Heart left ventricle (tissue), 13 donors: Measurements from ENCODE around the gene CRISPLD2.
"Not testable (repeated sequence)": the region's sequence is repeated elsewhere in the genome, so short reads cannot be mapped to it uniquely, and the experiment has no call there.

Experiments
- CTCF ChIP-seq, 12 donors: fragments of 200-600 bp; sonication (generic) in 4 of 12; IDR thresholded peaks; one replicate each; pipeline versions ENCODE4 v1.5.0 to v1.8.0; 2018 to 2022; ENCODE audit warnings: antibody characterized with exemption in 12 of 12, mild to moderate bottlenecking in 5 of 12
- POLR2A ChIP-seq, 2 donors: fragments of 450-650 bp; IDR thresholded peaks; one replicate each; pipeline ENCODE4 v1.6.1; 2017; ENCODE audit warnings: antibody characterized with exemption in 2 of 2, mild to moderate bottlenecking in 2 of 2, moderate library complexity in 2 of 2
- donor health status: ischemic (EF 13 %, LVEDD 7.1; RV severe dilation, severe dysfunction).
- donor health status: DM: no; HTN: yes; CAD: no.
- donor health status: DM: no; HTN: no; CAD: no.
- donor health status: ischemic (EF 25% LVEDD 6.9; RV normal size, moderate dysfunction).
- donor health status: ischemic (EF 25% LVEDD 5.7; RV mildly dilated, moderate dysfunction).
- donor health status: ischemic (EF 35%, LVEDD 5.7; RV mildly dilated, moderate dysfunction).
- donor health status: nonischemic (EF 11% LVEDD 7.7; RV severe dilation, severe dysfunction).
- donor health status: DM: yes; HTN: yes; CAD: no.
- donor health status: PGD.
- donor health status: ischemic (EF 29% LVEDD 5.4; RV normal size, mild dysfunction).
- donor health status: nonischemic (EF 23%, LVEDD 6.1; RV moderate dilation, normal function).

- TF ChIP-seq CTCF, POLR2A (IDR thresholded peaks at IDR 0.05): not testable (repeated sequence)
These were observed 37.0 kb downstream of the CRISPLD2 start for GRCh38 chr16:84856811-84857210.
